ENCODE results near the gene ADAMTS6. TPM values are rescaled to one million over a fixed set of nuclear protein-coding genes. Genes with fewer than 3 reads are reported as not detected.

Gene ADAMTS6
- polyA plus RNA-seq, 3 donors: 0.01 TPM; not detected in 2

DNA sequence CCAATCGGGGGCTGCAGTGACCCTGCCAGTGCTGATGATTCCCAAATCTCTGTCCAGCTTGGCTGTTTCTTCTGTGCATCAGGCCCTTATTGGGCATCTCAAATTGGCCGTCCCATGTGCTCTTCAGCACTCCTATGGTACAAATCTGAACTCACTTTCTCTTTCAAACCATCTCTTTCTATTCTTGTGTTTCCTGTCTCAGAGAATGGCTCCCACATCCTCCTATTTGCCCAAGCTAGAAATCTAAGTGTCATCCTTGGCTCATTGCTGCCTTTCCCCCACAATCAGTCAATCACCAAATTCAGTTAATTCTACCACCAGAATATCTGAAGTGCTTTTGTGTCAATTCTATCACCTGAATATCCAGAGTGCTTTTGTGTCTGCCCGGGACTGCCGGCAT is 376.4 kb downstream of the ADAMTS6 start:
- Histone ChIP-seq H3K27ac (ENCODE audit: low read depth in 1 of 2, low read length in 2 of 2) (no peak overlapping the region), H3K9ac (ENCODE audit: insufficient read depth, low read length, poor library complexity, severe bottlenecking) (no peak overlapping the region), H3K4me3 (replicated peaks in 1 of 3; ENCODE audit: low read depth in 2 of 3, low read length in 3 of 3) (no peak overlapping the region), H3K4me2 (replicated peaks; ENCODE audit: extremely low read depth, low read length, poor library complexity, severe bottlenecking) (no peak overlapping the region), H2AFZ (ENCODE audit: insufficient read depth, low read depth, low read length, poor library complexity, severe bottlenecking) (no peak overlapping the region), H4K20me1 (ENCODE audit: insufficient read depth, low read length) (no peaks in the 10 kb centered on the region), H3K9me3 (replicated peaks in 1 of 2; ENCODE audit: control insufficient read depth in 1 of 2, insufficient read depth in 1 of 2, low read length in 2 of 2) (no peaks in the 10 kb centered on the region), H3K4me1 (ENCODE audit: control insufficient read depth in 1 of 2, insufficient read depth in 2 of 2, low read length in 2 of 2) (peaks cover 4 to 9% of the 10 kb centered on the region in 2 donors), H3K27me3 (ENCODE audit: control insufficient read depth in 2 of 2, insufficient read depth in 2 of 2, low read length in 2 of 2) (peaks cover 0 to 5% of the 10 kb centered on the region in 2 donors), H3K79me2 (ENCODE audit: insufficient read depth, low read length) (no peaks in the 10 kb centered on the region), H3K36me3 (replicated peaks in 1 of 2; ENCODE audit: control insufficient read depth in 1 of 2, insufficient read depth in 2 of 2, low read length in 2 of 2) (no peaks in the 10 kb centered on the region)
- DNase-seq: no peak
- 100% methylated on average over 3 of the region's 4 CpGs for WGBS (ENCODE audit: insufficient coverage)
- Mint-ChIP-seq H3K4me1 (peaks cover 10% of the 10 kb centered on the region), H3K27me3 (ENCODE audit: low read depth in 3 of 3) (peaks cover 9 to 28% (median 14%) of the 10 kb centered on the region in 3 donors), H3K4me3 (no peak overlapping the region), H3K9me3 (peaks cover 0 to 2% (median 0%) of the 10 kb centered on the region in 7 donors), H3K36me3 (no peaks in the 10 kb centered on the region), H3K27ac (no peak overlapping the region)
- TF ChIP-seq, protein P1, sequence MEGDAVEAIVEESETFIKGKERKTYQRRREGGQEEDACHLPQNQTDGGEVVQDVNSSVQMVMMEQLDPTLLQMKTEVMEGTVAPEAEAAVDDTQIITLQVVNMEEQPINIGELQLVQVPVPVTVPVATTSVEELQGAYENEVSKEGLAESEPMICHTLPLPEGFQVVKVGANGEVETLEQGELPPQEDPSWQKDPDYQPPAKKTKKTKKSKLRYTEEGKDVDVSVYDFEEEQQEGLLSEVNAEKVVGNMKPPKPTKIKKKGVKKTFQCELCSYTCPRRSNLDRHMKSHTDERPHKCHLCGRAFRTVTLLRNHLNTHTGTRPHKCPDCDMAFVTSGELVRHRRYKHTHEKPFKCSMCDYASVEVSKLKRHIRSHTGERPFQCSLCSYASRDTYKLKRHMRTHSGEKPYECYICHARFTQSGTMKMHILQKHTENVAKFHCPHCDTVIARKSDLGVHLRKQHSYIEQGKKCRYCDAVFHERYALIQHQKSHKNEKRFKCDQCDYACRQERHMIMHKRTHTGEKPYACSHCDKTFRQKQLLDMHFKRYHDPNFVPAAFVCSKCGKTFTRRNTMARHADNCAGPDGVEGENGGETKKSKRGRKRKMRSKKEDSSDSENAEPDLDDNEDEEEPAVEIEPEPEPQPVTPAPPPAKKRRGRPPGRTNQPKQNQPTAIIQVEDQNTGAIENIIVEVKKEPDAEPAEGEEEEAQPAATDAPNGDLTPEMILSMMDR (IDR thresholded peaks at IDR 0.05): no peak
- intact Hi-C loops (cut with micrococcal nuclease): loop anchor here in 1 of 2 donors (10.0 kb wide), 1 partner anchor 380 kb away; the partner anchor contains the start of gene ADAMTS6

DNA sequence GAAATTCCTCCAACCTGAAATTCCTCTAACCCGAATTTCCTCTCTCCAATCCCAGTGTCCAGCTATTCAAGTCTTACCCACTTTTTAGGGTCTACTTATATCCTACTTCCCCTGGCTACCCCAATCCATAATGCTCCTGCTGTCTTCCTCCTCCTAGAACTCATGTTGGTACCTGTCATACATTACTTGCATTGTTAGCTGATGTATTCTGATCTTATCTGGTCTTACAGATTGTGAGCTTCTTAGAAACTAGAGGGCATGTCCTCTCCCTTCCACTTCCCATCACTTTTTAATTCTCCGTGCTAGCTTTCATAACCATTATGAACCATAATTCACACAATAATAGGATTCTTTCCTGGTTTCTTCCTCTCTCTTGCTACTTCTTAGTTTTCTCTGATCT is 376.9 kb downstream of the ADAMTS6 start:
- no peak overlapping the region for H2AFZ ChIP-seq (ENCODE audit: insufficient read depth, low read depth, low read length, poor library complexity, severe bottlenecking)
- Mint-ChIP-seq H3K27ac (no peak overlapping the region), H3K4me1 (peaks cover 10% of the 10 kb centered on the region), H3K4me3 (no peak overlapping the region), H3K27me3 (ENCODE audit: low read depth in 3 of 3) (peaks cover 9 to 28% (median 14%) of the 10 kb centered on the region in 3 donors), H3K9me3 (peaks cover 0 to 2% (median 0%) of the 10 kb centered on the region in 7 donors), H3K36me3 (no peaks in the 10 kb centered on the region)
- intact Hi-C loops (cut with micrococcal nuclease): loop anchor here in 1 of 2 donors (10.0 kb wide), 1 partner anchor 380 kb away; the partner anchor contains the start of gene ADAMTS6
- no peaks in the 10 kb centered on the region for H3K79me2 ChIP-seq (ENCODE audit: insufficient read depth, low read length)
- no peak overlapping the region for H3K4me3 ChIP-seq (replicated peaks in 1 of 3; ENCODE audit: low read depth in 2 of 3, low read length in 3 of 3)
- H3K4me1 ChIP-seq (ENCODE audit: control insufficient read depth in 1 of 2, insufficient read depth in 2 of 2, low read length in 2 of 2): peaks cover 4 to 9% of the 10 kb centered on the region in 2 donors
- no peaks in the 10 kb centered on the region for H3K9me3 ChIP-seq (replicated peaks in 1 of 2; ENCODE audit: control insufficient read depth in 1 of 2, insufficient read depth in 1 of 2, low read length in 2 of 2)
- TF ChIP-seq, protein P1 (IDR thresholded peaks at IDR 0.05): no peak
- H3K27me3 ChIP-seq (ENCODE audit: control insufficient read depth in 2 of 2, insufficient read depth in 2 of 2, low read length in 2 of 2): peaks cover 0 to 5% of the 10 kb centered on the region in 2 donors
- no peaks in the 10 kb centered on the region for H4K20me1 ChIP-seq (ENCODE audit: insufficient read depth, low read length)
- no peaks in the 10 kb centered on the region for H3K36me3 ChIP-seq (replicated peaks in 1 of 2; ENCODE audit: control insufficient read depth in 1 of 2, insufficient read depth in 2 of 2, low read length in 2 of 2)
- H3K27ac ChIP-seq (ENCODE audit: low read depth in 1 of 2, low read length in 2 of 2): no peak overlapping the region
- no peak for DNase-seq
- WGBS (ENCODE audit: insufficient coverage): 100% methylated on average over 1 of the region's 2 CpGs
- H3K4me2 ChIP-seq (replicated peaks; ENCODE audit: extremely low read depth, low read length, poor library complexity, severe bottlenecking): no peak overlapping the region
- H3K9ac ChIP-seq (ENCODE audit: insufficient read depth, low read length, poor library complexity, severe bottlenecking): no peak overlapping the region

Measured in CD14-positive monocyte (primary cell).